Gastroesophageal sphincter (tissue), 3 donors: ENCODE measurements around the gene GP1BB.

Source experiments
- EP300 ChIP-seq: sonication (generic); formaldehyde crosslinking; IDR thresholded peaks from one replicate; pipeline ENCODE4 v1.6.1; 2017; ENCODE audit warnings: antibody characterized with exemption, mild to moderate bottlenecking
- POLR2A ChIP-seq, 2 donors: fragments of 450-650 bp; IDR thresholded peaks; one replicate each; pipeline ENCODE4 v1.6.1; 2017; ENCODE audit warnings: antibody characterized with exemption in 2 of 2, mild to moderate bottlenecking in 2 of 2, moderate library complexity in 1 of 2
- POLR2AphosphoS5 ChIP-seq: sonication (generic); formaldehyde crosslinking; IDR thresholded peaks from one replicate; pipeline ENCODE4 v1.6.1; 2017; ENCODE audit warnings: antibody characterized with exemption
- TF ChIP-seq, protein P1 (sequence below), 4 experiments: fragments of 200-600 bp in 2 of 4; fragments of 450-650 bp in 2 of 4; sonication (generic) in 1 of 4; IDR thresholded peaks; one replicate each; pipeline ENCODE4 v1.5.1; 2017 to 2019; ENCODE audit warnings: antibody characterized with exemption in 4 of 4, mild to moderate bottlenecking in 2 of 4, moderate library complexity in 2 of 4

DNA sequence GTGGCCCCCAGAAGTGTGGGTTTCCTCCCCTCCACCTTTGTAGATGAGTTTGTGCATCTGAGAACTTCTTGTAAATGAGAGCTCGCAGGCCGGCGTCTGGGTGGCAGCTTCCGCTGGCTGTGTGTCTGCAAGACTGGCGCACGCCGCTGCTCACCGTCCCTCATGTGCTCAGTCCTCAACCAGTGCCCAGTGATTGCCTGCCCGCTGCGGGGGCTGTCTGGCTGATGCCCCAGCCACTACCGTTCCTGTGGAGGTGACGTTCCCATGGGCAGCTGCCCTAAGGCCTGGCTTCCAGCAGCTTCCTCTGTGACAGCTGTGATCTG, 46.0 kb downstream of the GP1BB start:
- TF ChIP-seq, protein P1, sequence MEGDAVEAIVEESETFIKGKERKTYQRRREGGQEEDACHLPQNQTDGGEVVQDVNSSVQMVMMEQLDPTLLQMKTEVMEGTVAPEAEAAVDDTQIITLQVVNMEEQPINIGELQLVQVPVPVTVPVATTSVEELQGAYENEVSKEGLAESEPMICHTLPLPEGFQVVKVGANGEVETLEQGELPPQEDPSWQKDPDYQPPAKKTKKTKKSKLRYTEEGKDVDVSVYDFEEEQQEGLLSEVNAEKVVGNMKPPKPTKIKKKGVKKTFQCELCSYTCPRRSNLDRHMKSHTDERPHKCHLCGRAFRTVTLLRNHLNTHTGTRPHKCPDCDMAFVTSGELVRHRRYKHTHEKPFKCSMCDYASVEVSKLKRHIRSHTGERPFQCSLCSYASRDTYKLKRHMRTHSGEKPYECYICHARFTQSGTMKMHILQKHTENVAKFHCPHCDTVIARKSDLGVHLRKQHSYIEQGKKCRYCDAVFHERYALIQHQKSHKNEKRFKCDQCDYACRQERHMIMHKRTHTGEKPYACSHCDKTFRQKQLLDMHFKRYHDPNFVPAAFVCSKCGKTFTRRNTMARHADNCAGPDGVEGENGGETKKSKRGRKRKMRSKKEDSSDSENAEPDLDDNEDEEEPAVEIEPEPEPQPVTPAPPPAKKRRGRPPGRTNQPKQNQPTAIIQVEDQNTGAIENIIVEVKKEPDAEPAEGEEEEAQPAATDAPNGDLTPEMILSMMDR (IDR thresholded peaks at IDR 0.05): no peak
- no peak for TF ChIP-seq POLR2A (IDR thresholded peaks at IDR 0.05)
- TF ChIP-seq EP300: no peak
- TF ChIP-seq POLR2AphosphoS5: no peak
